Astrocyte (in vitro differentiated cells and primary cell): ENCODE results near the gene CMTM7. TPM values are rescaled to one million over a fixed set of nuclear protein-coding genes. Genes with fewer than 3 reads are reported as not detected.

Experiments used
- DNase-seq: peaks from one replicate; pipeline ENCODE4 v3.0.0-alpha.2; 2010; ENCODE audit warnings: low read depth
- FAIRE-seq: peaks from 2 replicates; lab custom pipeline; 2011; peaks lifted over from hg19 to GRCh38; lab: Jason Lieb, UNC
- H2AFZ ChIP-seq: 2 replicates; pipeline ENCODE4 v1.6.0; 2012; ENCODE audit warnings: low read depth, low read length, inconsistent platforms
- H3K27ac ChIP-seq: 2 replicates; pipeline ENCODE4 v1.5.1; 2011; ENCODE audit warnings: low read depth, low read length, inconsistent platforms
- H3K27me3 ChIP-seq: 2 replicates; pipeline ENCODE4 v1.6.0; 2011; ENCODE audit warnings: low read length, inconsistent platforms; ENCODE audit not compliant: insufficient read depth
- H3K36me3 ChIP-seq: 2 replicates; pipeline ENCODE4 v1.5.1; 2011; ENCODE audit warnings: low read length, inconsistent platforms; ENCODE audit not compliant: insufficient read depth
- H3K4me1 ChIP-seq: 2 replicates; pipeline ENCODE4 v1.5.1; 2011; ENCODE audit warnings: low read length, inconsistent platforms; ENCODE audit not compliant: insufficient read depth
- H3K4me2 ChIP-seq: 2 replicates; pipeline ENCODE4 v1.6.0; 2012; ENCODE audit warnings: low read length, inconsistent platforms
- H3K4me3 ChIP-seq: 2 replicates; pipeline ENCODE4 v1.5.1; 2011; ENCODE audit warnings: low read depth, mild to moderate bottlenecking, low read length, inconsistent platforms; ENCODE audit not compliant: insufficient read depth
- H3K79me2 ChIP-seq: 2 replicates; pipeline ENCODE4 v1.6.0; 2012; ENCODE audit warnings: mild to moderate bottlenecking, low read length, inconsistent platforms; ENCODE audit not compliant: insufficient read depth
- H3K9ac ChIP-seq: 2 replicates; pipeline ENCODE4 v1.6.0; 2012; ENCODE audit warnings: mild to moderate bottlenecking, low read length, inconsistent platforms
- H3K9me3 ChIP-seq: 2 replicates; pipeline ENCODE4 v1.5.1; 2012; ENCODE audit warnings: low read depth, mild to moderate bottlenecking, low read length, inconsistent platforms; ENCODE audit not compliant: insufficient read depth
- H4K20me1 ChIP-seq: 2 replicates; pipeline ENCODE4 v1.6.0; 2012; ENCODE audit warnings: low read length, inconsistent platforms; ENCODE audit not compliant: insufficient read depth
- H3K27ac Mint-ChIP-seq: one replicate; pipeline ENCODE4 v1.8.0; 2021; ENCODE audit warnings: mild to moderate bottlenecking, mixed read lengths; ENCODE audit not compliant: unreplicated experiment
- H3K27me3 Mint-ChIP-seq: one replicate; pipeline ENCODE4 v1.8.0; 2021; ENCODE audit warnings: low read depth, mixed read lengths; ENCODE audit not compliant: unreplicated experiment
- H3K36me3 Mint-ChIP-seq: one replicate; pipeline ENCODE4 v1.8.0; 2021; ENCODE audit warnings: low read depth, mixed read lengths; ENCODE audit not compliant: unreplicated experiment
- H3K4me1 Mint-ChIP-seq: one replicate; pipeline ENCODE4 v1.8.0; 2021; ENCODE audit warnings: low read depth, mixed read lengths; ENCODE audit not compliant: unreplicated experiment
- H3K4me3 Mint-ChIP-seq: one replicate; pipeline ENCODE4 v1.8.0; 2021; ENCODE audit warnings: mild to moderate bottlenecking, moderate library complexity, mixed read lengths; ENCODE audit not compliant: unreplicated experiment
- H3K9me3 Mint-ChIP-seq: one replicate; pipeline ENCODE4 v1.8.0; 2021; ENCODE audit warnings: mild to moderate bottlenecking, mixed read lengths; ENCODE audit not compliant: unreplicated experiment
- CTCF ChIP-seq: IDR thresholded peaks from 2 replicates; pipeline ENCODE4 v1.5.1; 2011; ENCODE audit warnings: low read depth, mild to moderate bottlenecking, inconsistent platforms, low read length, moderate library complexity; ENCODE audit not compliant: insufficient read depth
- EZH2 ChIP-seq: IDR thresholded peaks from 2 replicates; pipeline ENCODE4 v1.6.1; 2012; ENCODE audit warnings: mild to moderate bottlenecking, low read length, inconsistent platforms; ENCODE audit not compliant: insufficient read depth
- total RNA-seq: library from RNA; stranded (reverse); gene quantifications from 2 replicates; pipeline ENCODE4 v1.2.1, GENCODE V29; 2021

Gene CMTM7
- total RNA-seq, 1 donor from 2014 or later: 23.9 TPM

GRCh38 chr3:32434206-32434605 lies 42.6 kb downstream of the CMTM7 start:
- Mint-ChIP-seq H3K4me1 (peaks cover 12% of the 10 kb centered on the region), H3K9me3 (no peaks in the 10 kb centered on the region), H3K27ac (no peak overlapping the region), H3K27me3 (no peaks in the 10 kb centered on the region), H3K4me3 (no peak overlapping the region), H3K36me3 (no peaks in the 10 kb centered on the region)
- no peak for FAIRE-seq
- H3K9ac ChIP-seq: no peak overlapping the region
- H3K4me1 ChIP-seq: no peaks in the 10 kb centered on the region
- H3K4me3 ChIP-seq: no peak overlapping the region
- peaks cover 10% of the 10 kb centered on the region for H4K20me1 ChIP-seq
- H3K27me3 ChIP-seq: no peaks in the 10 kb centered on the region
- H2AFZ ChIP-seq: no peak overlapping the region
- H3K27ac ChIP-seq: no peak overlapping the region
- H3K36me3 ChIP-seq: no peaks in the 10 kb centered on the region
- H3K4me2 ChIP-seq: no peak overlapping the region
- H3K79me2 ChIP-seq: peaks cover 10% of the 10 kb centered on the region
- H3K9me3 ChIP-seq: no peaks in the 10 kb centered on the region
- TF ChIP-seq EZH2 (no peak), CTCF (no peak)
- DNase-seq: no peak

- H3K79me2 ChIP-seq: peaks cover 10% of the 10 kb centered on the region
- Mint-ChIP-seq H3K4me1 (peaks cover 15% of the 10 kb centered on the region), H3K27ac (no peak overlapping the region), H3K27me3 (no peaks in the 10 kb centered on the region), H3K36me3 (no peaks in the 10 kb centered on the region), H3K4me3 (no peak overlapping the region), H3K9me3 (no peaks in the 10 kb centered on the region)
- H3K9me3 ChIP-seq: no peaks in the 10 kb centered on the region
- no peak overlapping the region for H3K9ac ChIP-seq
- H4K20me1 ChIP-seq: peaks cover 10% of the 10 kb centered on the region
- H3K4me2 ChIP-seq: no peak overlapping the region
- DNase-seq (no peak), FAIRE-seq (no peak)
- no peak overlapping the region for H2AFZ ChIP-seq
- TF ChIP-seq EZH2 (no peak), CTCF (no peak)
- H3K36me3 ChIP-seq: no peaks in the 10 kb centered on the region
- no peak overlapping the region for H3K4me3 ChIP-seq
- no peak overlapping the region for H3K27ac ChIP-seq
- no peaks in the 10 kb centered on the region for H3K4me1 ChIP-seq
- no peaks in the 10 kb centered on the region for H3K27me3 ChIP-seq
These were observed 44.5 kb downstream of the CMTM7 start for GRCh38 chr3:32435911-32436815.

- Histone ChIP-seq H3K4me1 (no peaks in the 10 kb centered on the region), H3K9me3 (no peaks in the 10 kb centered on the region), H3K9ac (no peak overlapping the region), H2AFZ (no peak overlapping the region), H3K4me2 (no peak overlapping the region), H3K4me3 (no peak overlapping the region), H3K27me3 (no peaks in the 10 kb centered on the region), H3K79me2 (peaks cover 13% of the 10 kb centered on the region), H3K36me3 (no peaks in the 10 kb centered on the region), H3K27ac (no peak overlapping the region), H4K20me1 (peaks cover 10% of the 10 kb centered on the region)
- Mint-ChIP-seq H3K27me3 (no peaks in the 10 kb centered on the region), H3K27ac (no peak overlapping the region), H3K4me3 (no peak overlapping the region), H3K4me1 (peaks cover 15% of the 10 kb centered on the region), H3K9me3 (no peaks in the 10 kb centered on the region), H3K36me3 (no peaks in the 10 kb centered on the region)
- TF ChIP-seq EZH2 (no peak), CTCF (no peak)
- no peak for FAIRE-seq
- DNase-seq: no peak
These were observed 45.1 kb downstream of the CMTM7 start for GRCh38 chr3:32436816-32437189.
